ENCODE measurements around the gene MYRIP.

DNA sequence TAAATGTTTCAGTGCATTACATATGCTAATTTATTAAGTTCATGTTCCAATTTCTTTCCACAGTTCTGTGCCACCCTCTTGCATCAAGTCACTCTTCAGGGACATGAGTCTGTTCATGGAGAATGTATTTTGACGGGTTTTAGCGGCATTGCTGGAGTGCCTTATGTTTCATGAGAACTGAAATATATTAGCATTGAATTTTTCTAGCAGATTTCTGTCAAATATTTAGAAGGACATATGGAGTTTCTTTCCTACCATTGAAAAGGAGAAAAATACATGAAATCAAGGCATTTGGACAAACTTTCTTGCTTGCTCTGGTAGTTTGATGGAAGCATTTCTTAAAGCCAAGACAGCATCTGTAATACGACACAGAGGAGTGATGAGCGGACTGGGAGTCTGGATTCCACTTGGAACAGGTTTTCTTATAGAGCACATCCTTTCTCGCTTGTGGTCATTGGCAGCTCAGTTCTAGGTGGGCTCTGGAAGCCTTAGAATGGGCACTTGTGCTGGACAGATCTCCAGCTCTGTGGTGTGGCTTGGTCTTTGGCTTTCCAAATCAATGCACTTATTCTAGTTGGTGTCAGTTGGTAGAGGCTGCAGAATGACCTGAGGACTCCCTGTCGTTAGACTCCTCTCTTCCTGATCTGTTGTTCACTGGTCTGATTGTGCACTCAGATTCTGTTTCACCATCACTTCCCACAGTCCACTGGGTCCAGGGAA is 415.5 kb downstream of the MYRIP start:
- no peak for TF ChIP-seq BACH2 (CRISPR knock-in tag; IDR thresholded peaks at IDR 0.05; ENCODE audit: borderline replicate concordance)
- no peak for TF ChIP-seq ZFP30 (CRISPR knock-in tag; IDR thresholded peaks at IDR 0.05)
- TF ChIP-seq, protein P1, sequence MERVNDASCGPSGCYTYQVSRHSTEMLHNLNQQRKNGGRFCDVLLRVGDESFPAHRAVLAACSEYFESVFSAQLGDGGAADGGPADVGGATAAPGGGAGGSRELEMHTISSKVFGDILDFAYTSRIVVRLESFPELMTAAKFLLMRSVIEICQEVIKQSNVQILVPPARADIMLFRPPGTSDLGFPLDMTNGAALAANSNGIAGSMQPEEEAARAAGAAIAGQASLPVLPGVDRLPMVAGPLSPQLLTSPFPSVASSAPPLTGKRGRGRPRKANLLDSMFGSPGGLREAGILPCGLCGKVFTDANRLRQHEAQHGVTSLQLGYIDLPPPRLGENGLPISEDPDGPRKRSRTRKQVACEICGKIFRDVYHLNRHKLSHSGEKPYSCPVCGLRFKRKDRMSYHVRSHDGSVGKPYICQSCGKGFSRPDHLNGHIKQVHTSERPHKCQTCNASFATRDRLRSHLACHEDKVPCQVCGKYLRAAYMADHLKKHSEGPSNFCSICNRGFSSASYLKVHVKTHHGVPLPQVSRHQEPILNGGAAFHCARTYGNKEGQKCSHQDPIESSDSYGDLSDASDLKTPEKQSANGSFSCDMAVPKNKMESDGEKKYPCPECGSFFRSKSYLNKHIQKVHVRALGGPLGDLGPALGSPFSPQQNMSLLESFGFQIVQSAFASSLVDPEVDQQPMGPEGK (CRISPR knock-in tag; IDR thresholded peaks at IDR 0.05; ENCODE audit: borderline replicate concordance) = no peak
- TF ChIP-seq ZNF8 (CRISPR knock-in tag; IDR thresholded peaks at IDR 0.05) = no peak
- TF ChIP-seq CSDC2 (CRISPR knock-in tag; IDR thresholded peaks at IDR 0.05) = no peak
